H1 (cell line): ENCODE data around the gene NGEF. TPM values are rescaled to one million over a fixed set of nuclear protein-coding genes. Genes with fewer than 3 reads are reported as not detected.

Experiments
- CTCF ChIA-PET: fragments of 300-600 bp; sonication (Branson Sonifier 250); formaldehyde crosslinking; loops from one replicate; lab custom pipeline; 2021; ENCODE audit not compliant: partially characterized antibody; lab: Charles Lee
- POLR2A ChIA-PET: fragments of 300-600 bp; sonication (Branson Sonifier 250); formaldehyde crosslinking; loops from one replicate; lab custom pipeline; 2021; ENCODE audit warnings: inconsistent platforms; ENCODE audit not compliant: partially characterized antibody; lab: Charles Lee
- DNase-seq, 2 experiments: peaks; one replicate each; pipeline versions ENCODE4 v3.0.0 to v3.0.0-alpha.2; 2010 to 2022; ENCODE audit warnings: low spot score in 2 of 2, low read depth in 1 of 2, mixed read lengths in 1 of 2
- FAIRE-seq: peaks from 2 replicates; lab custom pipeline; 2011; peaks lifted over from hg19 to GRCh38; lab: Jason Lieb, UNC
- H2AFZ ChIP-seq: 2 replicates; pipeline ENCODE4 v1.8.1; 2012; ENCODE audit warnings: low read length, inconsistent platforms
- H2AK5ac ChIP-seq: 2 replicates; pipeline ENCODE4 v1.6.1; 2013; ENCODE audit warnings: low read depth, low read length
- H2BK120ac ChIP-seq: replicated peaks from 2 replicates; pipeline ENCODE3; 2013; ENCODE audit warnings: low read depth, low read length, inconsistent platforms
- H2BK12ac ChIP-seq: 2 replicates; pipeline ENCODE4 v1.6.1; 2013; ENCODE audit warnings: low read depth, low read length
- H2BK15ac ChIP-seq: 2 replicates; pipeline ENCODE4 v1.6.1; 2013; ENCODE audit warnings: low read length
- H2BK20ac ChIP-seq: 2 replicates; pipeline ENCODE4 v1.6.1; 2013; ENCODE audit warnings: low read length
- H2BK5ac ChIP-seq: 2 replicates; pipeline ENCODE4 v1.6.1; 2013; ENCODE audit warnings: low read depth, low read length
- H3K14ac ChIP-seq: 2 replicates; pipeline ENCODE4 v1.6.1; 2013; ENCODE audit warnings: inconsistent platforms; ENCODE audit not compliant: insufficient read length
- H3K18ac ChIP-seq: 2 replicates; pipeline ENCODE4 v1.6.1; 2013; ENCODE audit warnings: low read length; ENCODE audit errors: extremely low read depth
- H3K23ac ChIP-seq: 2 replicates; pipeline ENCODE4 v1.6.1; 2013; ENCODE audit warnings: inconsistent platforms; ENCODE audit not compliant: insufficient read length
- H3K23me2 ChIP-seq: 2 replicates; pipeline ENCODE4 v1.6.1; 2013; ENCODE audit warnings: low read depth, low read length
- H3K27ac ChIP-seq: 2 replicates; pipeline ENCODE4 v1.6.1; 2011; ENCODE audit warnings: low read depth, low read length, inconsistent platforms
- H3K27me3 ChIP-seq, 4 experiments: replicated peaks in 1 of 4; 1 replicate in 1 of 4; 2 replicates in 3 of 4; pipeline versions ENCODE4 v1.6.1 to v1.8.1; 2011 to 2013; ENCODE audit warnings: low read length in 3 of 4, mild to moderate bottlenecking in 3 of 4, inconsistent platforms in 2 of 4, mixed read lengths in 2 of 4, moderate library complexity in 1 of 4; ENCODE audit not compliant: control insufficient read depth in 3 of 4, insufficient read depth in 3 of 4; ENCODE audit errors: extremely low read depth in 1 of 4
- H3K36me3 ChIP-seq, 4 experiments: 2 replicates each; pipeline versions ENCODE4 v1.6.1 to v1.8.1; 2011 to 2013; ENCODE audit warnings: mild to moderate bottlenecking in 4 of 4, low read length in 3 of 4, moderate library complexity in 2 of 4, control low read depth in 1 of 4, inconsistent platforms in 1 of 4; ENCODE audit not compliant: insufficient read depth in 4 of 4, control insufficient read depth in 2 of 4
- H3K4ac ChIP-seq: replicated peaks from 2 replicates; pipeline ENCODE3; 2013; ENCODE audit warnings: low read length, low read depth, mixed read lengths, inconsistent platforms; ENCODE audit not compliant: insufficient read length
- H3K4me1 ChIP-seq, 4 experiments: replicated peaks in 1 of 4; 1 replicate in 1 of 4; 2 replicates in 3 of 4; pipeline versions ENCODE4 v1.6.1 to v1.8.1; 2011 to 2013; ENCODE audit warnings: low read length in 3 of 4, inconsistent platforms in 2 of 4, mixed read lengths in 1 of 4; ENCODE audit not compliant: insufficient read depth in 4 of 4, control insufficient read depth in 3 of 4
- H3K4me2 ChIP-seq, 2 experiments: 2 replicates each; pipeline versions ENCODE4 v1.6.1 to v1.8.1; 2011 to 2013; ENCODE audit warnings: low read depth in 2 of 2, low read length in 2 of 2, control low read depth in 1 of 2, inconsistent platforms in 1 of 2, mild to moderate bottlenecking in 1 of 2; ENCODE audit not compliant: insufficient read depth in 1 of 2
- H3K4me3 ChIP-seq, 4 experiments: fragments of 200-600, 300-600 bp in 1 of 4; sonication (generic), shearing (Covaris generic), sonication (Bioruptor Twin) in 1 of 4; 2 replicates each; pipeline versions ENCODE4 v1.5.1 to v1.8.1; 2011 to 2016; ENCODE audit warnings: low read length in 4 of 4, low read depth in 3 of 4, control low read depth in 2 of 4, inconsistent platforms in 2 of 4, mild to moderate bottlenecking in 2 of 4, mixed read lengths in 1 of 4, moderate library complexity in 1 of 4; ENCODE audit not compliant: insufficient read depth in 2 of 4; ENCODE audit errors: extremely low read depth in 1 of 4
- H3K56ac ChIP-seq: replicated peaks from 2 replicates; pipeline ENCODE3; 2013; ENCODE audit warnings: low read depth, mild to moderate bottlenecking, mixed read lengths, low read length, inconsistent platforms; ENCODE audit not compliant: insufficient read length
- H3K79me1 ChIP-seq: 2 replicates; pipeline ENCODE4 v1.6.1; 2013; ENCODE audit warnings: low read depth, low read length, control low read depth
- H3K79me2 ChIP-seq, 2 experiments: 2 replicates each; pipeline versions ENCODE4 v1.6.1 to v1.8.1; 2012 to 2013; ENCODE audit warnings: low read length in 2 of 2, mild to moderate bottlenecking in 2 of 2, inconsistent platforms in 1 of 2; ENCODE audit not compliant: insufficient read depth in 2 of 2, control insufficient read depth in 1 of 2
- H3K9ac ChIP-seq, 4 experiments: replicated peaks in 1 of 4; 1 replicate in 1 of 4; 2 replicates in 3 of 4; pipeline versions ENCODE4 v1.6.1 to v1.8.1; 2011 to 2013; ENCODE audit warnings: low read depth in 3 of 4, low read length in 3 of 4, control low read depth in 2 of 4, mild to moderate bottlenecking in 2 of 4, moderate library complexity in 2 of 4, inconsistent platforms in 1 of 4; ENCODE audit errors: extremely low read depth in 1 of 4
- H3K9me3 ChIP-seq, 2 experiments: 2 replicates each; pipeline versions ENCODE4 v1.6.1 to v1.8.1; 2012 to 2013; ENCODE audit warnings: mild to moderate bottlenecking in 2 of 2, moderate library complexity in 2 of 2, control low read depth in 1 of 2, inconsistent platforms in 1 of 2, low read depth in 1 of 2, low read length in 1 of 2, mixed read lengths in 1 of 2; ENCODE audit not compliant: insufficient read depth in 2 of 2
- H4K20me1 ChIP-seq, 2 experiments: replicated peaks in 1 of 2; 2 replicates each; pipeline versions ENCODE3 to v1.8.1; 2011 to 2013; ENCODE audit warnings: inconsistent platforms in 2 of 2, low read length in 2 of 2, mild to moderate bottlenecking in 1 of 2; ENCODE audit not compliant: insufficient read depth in 2 of 2, control insufficient read depth in 1 of 2
- H4K5ac ChIP-seq: 2 replicates; pipeline ENCODE4 v1.6.1; 2013; ENCODE audit warnings: low read length, low read depth, mixed read lengths, inconsistent platforms; ENCODE audit not compliant: insufficient read length
- H4K8ac ChIP-seq: 2 replicates; pipeline ENCODE4 v1.8.0; 2013; ENCODE audit warnings: mild to moderate bottlenecking, moderate library complexity, low read length, inconsistent platforms; ENCODE audit not compliant: insufficient read depth; ENCODE audit errors: extremely low read depth
- H4K91ac ChIP-seq: replicated peaks from 2 replicates; pipeline ENCODE3; 2013; ENCODE audit warnings: low read length, mixed read lengths, inconsistent platforms; ENCODE audit not compliant: insufficient read length
- ASH2L ChIP-seq: fragments of 200-600, 300-600 bp; sonication (generic); IDR thresholded peaks from one replicate; pipeline ENCODE4 v1.7.1; 2017; ENCODE audit warnings: low read length
- CTCF ChIP-seq, 3 experiments: IDR thresholded peaks; 1 replicate in 2 of 3; 2 replicates in 1 of 3; pipeline versions ENCODE4 v1.5.1 to v1.6.1; 2011; ENCODE audit warnings: low read length in 3 of 3, mild to moderate bottlenecking in 3 of 3, inconsistent platforms in 2 of 3, low read depth in 1 of 3, moderate library complexity in 1 of 3; ENCODE audit not compliant: insufficient read depth in 1 of 3; ENCODE audit errors: control extremely low read depth in 1 of 3
- WGBS, 2 experiments: shearing (Covaris generic) in 1 of 2; methylation state at CpG; one replicate each; pipeline versions ENCODE4 v1.1.6 to v1.1.7; 2013 to 2015; ENCODE audit warnings: low lambda C conversion rate in 2 of 2, mixed read lengths in 2 of 2, inconsistent platforms in 1 of 2, low coverage in 1 of 2, missing lambda C conversion rate in 1 of 2; ENCODE audit not compliant: insufficient replicate concordance in 2 of 2, insufficient coverage in 1 of 2, insufficient read length in 1 of 2; ENCODE audit errors: extremely low coverage in 1 of 2, missing lambda C conversion rate in 1 of 2; 5-methylcytosine and 5-hydroxymethylcytosine counted together
- polyA plus RNA-seq, 7 experiments: library from polyadenylated mRNA; depleted of rRNA in 3 of 7; stranded (reverse) in 5 of 7; unstranded in 2 of 7; fragments of >200 nt in 5 of 7; fragments of 200-250 nt in 2 of 7; gene quantifications; 1 replicate in 5 of 7; 2 replicates in 1 of 7; 4 replicates in 1 of 7; pipeline versions ENCODE4 v1.2.1 to v1.2.3, GENCODE V29; 2011 to 2013; ENCODE audit warnings: missing spikeins in 2 of 7, mixed read lengths in 2 of 7
- total RNA-seq: library from RNA; stranded (reverse); fragmentation: NEBNext Ultra II Directional; extraction: Animal tissue kit (Norgen Biotek cat#: 25700); gene quantifications from 2 replicates; pipeline ENCODE4 v1.2.1, GENCODE V29; 2021

Gene NGEF
- total and polyA plus RNA-seq, 2 of the 8 experiments (the other 6 are each of a cell fraction or from before 2014, with no cell fraction given), result 2.7 to 3.2 TPM

DNA sequence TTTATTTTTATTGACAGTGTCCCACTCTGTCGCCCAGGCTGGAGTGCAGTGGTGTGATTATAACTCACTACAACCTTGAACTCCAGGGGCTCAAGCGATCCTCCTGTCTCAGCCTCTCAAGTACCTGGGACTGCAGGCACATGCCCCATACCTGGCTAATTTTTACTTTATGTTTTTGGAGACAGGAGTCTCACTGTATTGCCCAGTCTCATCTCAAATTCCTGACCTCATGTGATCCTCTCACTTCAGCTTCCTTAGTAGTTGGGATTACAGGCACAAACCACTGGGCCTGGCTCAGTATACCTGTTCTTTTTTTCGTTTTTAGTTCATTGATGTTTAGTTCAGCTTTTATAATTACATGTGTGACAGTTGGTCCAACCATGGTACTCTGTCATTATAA is 183.1 kb downstream of the NGEF start:
- POLR2A ChIA-PET, result no interaction called here

More for the DNA sequence above, 183.1 kb downstream of the NGEF start:
- H4K91ac ChIP-seq, result no peak overlapping the region
- H3K4ac ChIP-seq, result no peak overlapping the region
- CTCF ChIA-PET, result no interaction called here
- no peaks in the 10 kb centered on the region for H3K4me1 ChIP-seq
- H2BK20ac ChIP-seq, result no peak overlapping the region
- no peak overlapping the region for H2AK5ac ChIP-seq
- H4K20me1 ChIP-seq, result peaks cover 0 to 1% of the 10 kb centered on the region in 2 experiments
- 95% methylated on average over 3 of the region's 3 CpGs; no CpG with 5 or more reads in 1 of the 2 experiments for WGBS, 2 experiments
- no peak overlapping the region for H3K56ac ChIP-seq
- no peak overlapping the region for H2BK15ac ChIP-seq
- H3K36me3 ChIP-seq, result peaks cover 4 to 48% (median 25%) of the 10 kb centered on the region in 4 experiments
- H2BK12ac ChIP-seq, result no peak overlapping the region
- H3K23me2 ChIP-seq, result no peaks in the 10 kb centered on the region
- H3K9ac ChIP-seq, result no peak overlapping the region
- H3K4me2 ChIP-seq, result no peak overlapping the region
- no peak overlapping the region for H3K18ac ChIP-seq
- no peak overlapping the region for H2BK5ac ChIP-seq
- DNase-seq (no peak), FAIRE-seq (no peak)
- no peak overlapping the region for H3K14ac ChIP-seq
- TF ChIP-seq ASH2L (no peak), CTCF (IDR thresholded peaks at IDR 0.05; ENCODE audit: control extremely low read depth in 1 of 3, insufficient read depth in 1 of 3, low read depth in 1 of 3, low read length in 3 of 3) (no peak)
- no peak overlapping the region for H2AFZ ChIP-seq
- H3K23ac ChIP-seq, result no peak overlapping the region
- H3K4me3 ChIP-seq, result no peak overlapping the region
- no peak overlapping the region for H4K5ac ChIP-seq
- no peaks in the 10 kb centered on the region for H3K27me3 ChIP-seq
- no peak overlapping the region for H3K27ac ChIP-seq
- H3K79me1 ChIP-seq, result no peaks in the 10 kb centered on the region; the same call in 1 of the 2 replicates
- H3K79me2 ChIP-seq, result no peaks in the 10 kb centered on the region
- H3K9me3 ChIP-seq, result no peaks in the 10 kb centered on the region
- H4K8ac ChIP-seq, result no peak overlapping the region
- H2BK120ac ChIP-seq, result no peak overlapping the region
